Stimulated activated CD8-positive, alpha-beta memory T cell treated with anti-CD3 and anti-CD28 coated beads, Interleukin-4, amount 100 ng/mL, for 24 hours (primary cell): Measurements from ENCODE around the gene C1orf210.

Experiments used
- DNase-seq: peaks from one replicate; pipeline ENCODE4 v3.0.0-alpha.2; 2020; ENCODE audit warnings: low read depth

C1orf210 gene

GRCh38 chr1:43293896-43294760 is 8.7 kb upstream of the C1orf210 start:
- no peak for DNase-seq

GRCh38 chr1:43293176-43293575 is 7.8 kb upstream of the C1orf210 start:
- DNase-seq: no peak

GRCh38 chr1:43292679-43293078 is 7.3 kb upstream of the C1orf210 start:
- DNase-seq: no peak

GRCh38 chr1:43292216-43292615 is 6.8 kb upstream of the C1orf210 start:
- no peak for DNase-seq

- no peak for DNase-seq
Observed at GRCh38 chr1:43288785-43289706, 3.7 kb upstream of the C1orf210 start.

- DNase-seq: no peak
Observed at GRCh38 chr1:43288058-43288784, 2.8 kb upstream of the C1orf210 start.

GRCh38 chr1:43286533-43286932 is 1.2 kb upstream of the C1orf210 start:
- no peak for DNase-seq

- no peak for DNase-seq
Observed at GRCh38 chr1:43286115-43286514, 734 bp upstream of the C1orf210 start.

- no peak for DNase-seq
Observed at GRCh38 chr1:43284546-43285110, 753 bp downstream of the C1orf210 start.

GRCh38 chr1:43284065-43284464 is 1.3 kb downstream of the C1orf210 start:
- DNase-seq: no peak

GRCh38 chr1:43282220-43283195 is 2.9 kb downstream of the C1orf210 start:
- no peak for DNase-seq

- no peak for DNase-seq
Observed at GRCh38 chr1:43280692-43281091, 4.7 kb downstream of the C1orf210 start.

GRCh38 chr1:43279666-43280065 is 5.7 kb downstream of the C1orf210 start:
- no peak for DNase-seq

GRCh38 chr1:43279161-43279560 is 6.2 kb downstream of the C1orf210 start:
- DNase-seq: no peak

- DNase-seq: no peak
Observed at GRCh38 chr1:43277116-43277876, 8.1 kb downstream of the C1orf210 start.

- DNase-seq: no peak
Observed at GRCh38 chr1:43276673-43277072, 8.7 kb downstream of the C1orf210 start.

GRCh38 chr1:43275826-43276620 is 9.4 kb downstream of the C1orf210 start:
- DNase-seq: no peak

- no peak for DNase-seq
Observed at GRCh38 chr1:43274804-43275180, 10.6 kb downstream of the C1orf210 start.

GRCh38 chr1:43274125-43274803 is 11.1 kb downstream of the C1orf210 start:
- DNase-seq: no peak
